Measurements from ENCODE around the gene PRSS56. TPM values are rescaled to one million over a fixed set of nuclear protein-coding genes. Genes with fewer than 3 reads are reported as not detected.

The PRSS56 gene
- total and polyA plus RNA-seq, 8 donors = 0.02 TPM; not detected in 7

DNA sequence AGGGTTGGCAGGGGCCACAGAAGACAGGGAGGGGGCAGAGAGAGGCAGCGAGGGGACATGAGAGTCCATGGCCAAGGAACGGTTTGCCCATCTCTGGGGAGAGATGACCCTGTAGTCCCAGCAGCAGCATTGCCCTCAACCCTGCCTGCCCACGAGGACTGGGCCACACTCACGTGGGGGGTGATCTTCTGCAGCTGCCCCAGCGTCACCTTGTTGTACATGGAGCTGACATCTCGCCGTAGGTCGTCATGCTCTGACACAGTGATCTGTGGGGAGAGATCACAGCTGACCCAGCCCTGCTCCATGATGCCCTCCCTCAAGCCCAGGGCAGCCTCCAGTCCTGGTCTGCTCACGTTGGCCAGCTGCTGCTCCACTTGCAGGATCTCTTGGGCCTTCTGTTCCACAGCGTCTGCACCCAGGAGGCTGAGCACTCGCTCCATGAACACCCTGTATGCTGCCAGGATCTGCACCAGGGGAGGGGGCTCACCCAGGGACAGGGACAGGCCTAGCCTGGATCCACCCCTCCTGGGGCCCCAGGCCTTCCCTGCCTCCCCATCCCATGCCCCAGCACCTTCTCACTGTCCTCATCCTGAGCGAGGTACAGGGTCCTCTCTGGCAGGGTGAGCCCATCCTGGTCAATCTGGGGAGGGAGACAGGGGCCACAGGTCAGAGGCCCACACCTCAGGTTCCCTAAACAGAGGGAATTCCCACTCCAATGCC is 35.4 kb upstream of the PRSS56 start:
- intact Hi-C loops (cut with DNase I) = no loop called here
- DNase-seq = peak in 1 of 6 donors; percentile 30
- no peak for FAIRE-seq
- 59 to 63% methylated on average over 10 to 12 of the region's 12 CpGs for WGBS, 2 donors
- no peaks in the 10 kb centered on the region for H3K4me1 ChIP-seq
- no peak overlapping the region for H3K4me3 ChIP-seq
- TF ChIP-seq, protein P1, sequence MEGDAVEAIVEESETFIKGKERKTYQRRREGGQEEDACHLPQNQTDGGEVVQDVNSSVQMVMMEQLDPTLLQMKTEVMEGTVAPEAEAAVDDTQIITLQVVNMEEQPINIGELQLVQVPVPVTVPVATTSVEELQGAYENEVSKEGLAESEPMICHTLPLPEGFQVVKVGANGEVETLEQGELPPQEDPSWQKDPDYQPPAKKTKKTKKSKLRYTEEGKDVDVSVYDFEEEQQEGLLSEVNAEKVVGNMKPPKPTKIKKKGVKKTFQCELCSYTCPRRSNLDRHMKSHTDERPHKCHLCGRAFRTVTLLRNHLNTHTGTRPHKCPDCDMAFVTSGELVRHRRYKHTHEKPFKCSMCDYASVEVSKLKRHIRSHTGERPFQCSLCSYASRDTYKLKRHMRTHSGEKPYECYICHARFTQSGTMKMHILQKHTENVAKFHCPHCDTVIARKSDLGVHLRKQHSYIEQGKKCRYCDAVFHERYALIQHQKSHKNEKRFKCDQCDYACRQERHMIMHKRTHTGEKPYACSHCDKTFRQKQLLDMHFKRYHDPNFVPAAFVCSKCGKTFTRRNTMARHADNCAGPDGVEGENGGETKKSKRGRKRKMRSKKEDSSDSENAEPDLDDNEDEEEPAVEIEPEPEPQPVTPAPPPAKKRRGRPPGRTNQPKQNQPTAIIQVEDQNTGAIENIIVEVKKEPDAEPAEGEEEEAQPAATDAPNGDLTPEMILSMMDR (IDR thresholded peaks at IDR 0.05) = no peak
- peaks cover 0 to 7% (median 3%) of the 10 kb centered on the region in 4 donors for H3K27me3 ChIP-seq
- ATAC-seq = no peak
- H3K27ac ChIP-seq = no peak overlapping the region
- H3K36me3 ChIP-seq = no peaks in the 10 kb centered on the region
- no peaks in the 10 kb centered on the region for H3K9me3 ChIP-seq

DNA sequence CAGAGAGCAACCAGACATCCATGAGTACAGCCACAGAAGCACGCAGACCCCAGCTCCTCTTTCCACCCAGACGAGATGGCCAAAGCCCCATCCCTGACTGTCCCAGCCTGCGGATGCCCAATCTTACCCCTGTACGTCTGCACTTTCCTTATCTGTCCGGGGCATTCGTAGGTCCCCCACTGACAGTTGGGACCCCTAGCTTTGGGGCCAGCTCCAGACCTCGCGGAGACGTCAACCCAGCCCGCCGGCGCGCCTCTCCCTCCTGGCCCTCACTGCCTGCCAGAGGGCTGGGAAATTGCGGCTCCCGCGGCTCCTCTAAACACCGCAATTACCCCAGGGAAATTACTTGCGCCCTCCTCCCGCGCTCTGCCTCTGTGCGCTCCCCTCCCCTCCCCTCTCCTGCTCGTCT is 34.8 kb upstream of the PRSS56 start:
- no peak overlapping the region for H3K27ac ChIP-seq
- ATAC-seq (no peak), FAIRE-seq (no peak), DNase-seq (peak in 1 of 6 donors; percentile 47)
- no peaks in the 10 kb centered on the region for H3K36me3 ChIP-seq
- WGBS, 2 donors = 7 to 9% methylated on average over 22 of the region's 22 CpGs
- H3K27me3 ChIP-seq = peaks cover 0 to 7% (median 3%) of the 10 kb centered on the region in 4 donors
- TF ChIP-seq, protein P1 (IDR thresholded peaks at IDR 0.05) = no peak
- no peak overlapping the region for H3K4me3 ChIP-seq
- H3K9me3 ChIP-seq = no peaks in the 10 kb centered on the region
- H3K4me1 ChIP-seq = no peaks in the 10 kb centered on the region
- intact Hi-C loops (cut with DNase I) = no loop called here

DNA sequence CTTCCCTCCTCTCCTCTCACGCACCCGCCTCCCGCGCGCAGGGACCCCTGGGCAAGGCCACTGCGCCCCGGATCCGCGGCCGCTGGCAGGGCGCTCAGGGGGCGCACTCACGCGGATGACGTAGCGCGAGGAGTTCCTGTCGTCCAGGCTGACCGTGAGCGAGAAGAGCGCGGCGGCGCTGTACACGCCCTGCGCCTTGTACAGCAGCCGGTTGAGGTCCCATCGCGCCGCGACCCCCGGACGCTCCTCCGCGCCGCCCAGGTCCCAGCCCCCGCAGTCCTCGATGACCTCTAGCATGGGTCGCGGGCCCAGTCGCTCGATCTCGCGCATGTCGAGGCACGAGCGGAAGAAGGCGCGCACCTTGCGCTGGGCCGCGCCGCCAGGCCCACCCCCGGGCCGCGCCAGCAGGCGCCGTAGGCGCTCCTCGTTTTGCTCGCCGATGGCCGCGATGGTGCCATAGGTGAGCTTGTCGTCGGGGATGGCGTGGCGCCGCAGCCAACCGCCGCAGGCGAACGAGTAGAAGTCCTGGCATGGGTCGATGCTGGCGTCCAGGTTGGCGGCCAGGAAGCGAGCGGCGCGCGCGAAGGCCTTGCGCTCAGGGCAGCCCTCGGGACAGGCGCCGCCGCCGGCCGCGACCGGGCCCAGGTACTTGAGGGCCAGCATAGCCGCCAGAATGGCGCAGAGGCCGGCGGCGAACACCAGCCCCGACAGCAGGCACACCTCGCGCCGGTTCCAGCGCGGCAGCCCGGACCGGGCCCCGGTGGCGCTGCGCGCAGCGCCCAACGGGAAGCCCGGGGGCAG is 34.2 kb upstream of the PRSS56 start:
- peaks cover 0 to 7% (median 3%) of the 10 kb centered on the region in 4 donors for H3K27me3 ChIP-seq
- WGBS, 2 donors = 3 to 4% methylated on average over 88 to 111 of the region's 111 CpGs
- no peak for ATAC-seq
- no peak overlapping the region for H3K4me3 ChIP-seq
- TF ChIP-seq, protein P1 (IDR thresholded peaks at IDR 0.05) = no peak
- no peaks in the 10 kb centered on the region for H3K9me3 ChIP-seq
- no peak for FAIRE-seq
- H3K27ac ChIP-seq = no peak overlapping the region
- H3K4me1 ChIP-seq = no peaks in the 10 kb centered on the region
- H3K36me3 ChIP-seq = no peaks in the 10 kb centered on the region
- intact Hi-C loops (cut with DNase I) = no loop called here
- peak in 1 of 6 donors; percentile 53 for DNase-seq

DNA sequence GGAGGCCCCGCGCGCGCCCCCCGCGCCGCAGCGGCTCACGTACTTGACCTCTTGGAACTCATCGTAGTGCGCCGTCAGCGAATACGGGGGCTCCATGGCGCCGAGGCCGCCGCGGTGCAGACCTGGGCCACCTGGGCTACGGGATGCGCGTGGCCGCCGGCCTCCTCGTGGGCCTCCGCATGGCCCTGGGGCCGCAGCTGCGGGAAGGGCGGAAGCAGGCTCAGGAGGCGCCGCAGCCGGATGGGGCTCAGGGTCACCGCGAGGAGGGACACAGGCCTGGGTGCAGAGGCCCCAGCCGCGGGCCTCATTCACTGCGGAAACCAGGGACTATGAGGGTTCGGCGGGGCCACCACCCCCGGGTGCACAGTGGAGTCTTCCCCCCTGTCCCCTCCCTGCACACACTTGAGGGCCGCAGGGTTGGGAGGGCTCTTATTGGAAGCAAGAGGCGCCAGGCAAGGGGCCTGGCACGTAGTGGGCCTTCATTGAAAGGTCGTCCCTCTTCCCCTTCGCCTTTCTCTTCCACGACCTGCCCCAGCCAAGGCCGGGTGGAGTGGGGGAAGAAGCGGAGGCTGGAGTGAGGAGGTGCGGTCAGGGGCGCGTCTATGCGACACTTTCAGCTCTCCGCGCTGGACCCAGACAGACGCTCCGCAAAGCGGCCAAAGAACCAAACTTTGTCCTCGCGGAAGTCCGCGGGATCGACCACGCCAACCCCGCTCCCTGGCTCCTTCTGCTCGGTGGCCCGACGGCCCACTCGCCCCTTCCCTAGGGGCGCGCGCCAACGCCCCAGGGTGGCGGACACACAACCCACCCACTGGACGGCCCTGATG is 33.4 kb upstream of the PRSS56 start:
- DNase-seq = peak in 2 of 6 donors; percentile 6 to 55
- peaks cover 0 to 7% (median 3%) of the 10 kb centered on the region in 4 donors for H3K27me3 ChIP-seq
- WGBS, 2 donors = 3 to 5% methylated on average over 69 to 74 of the region's 74 CpGs

More for the DNA sequence above, 33.4 kb upstream of the PRSS56 start:
- Histone ChIP-seq H3K27ac (no peak overlapping the region), H3K36me3 (no peaks in the 10 kb centered on the region), H3K4me3 (peak overlapping the region in 1 of 4 donors; percentile 31), H3K4me1 (no peaks in the 10 kb centered on the region), H3K9me3 (no peaks in the 10 kb centered on the region)
- intact Hi-C loops (cut with DNase I) = no loop called here
- TF ChIP-seq, protein P1 (IDR thresholded peaks at IDR 0.05) = no peak
- no peak for ATAC-seq
- FAIRE-seq = no peak
